ENCODE data around the gene PPP1R17.

GRCh38 chr7:31692451-31692850 is 5.4 kb downstream of the PPP1R17 start:
- TF ChIP-seq CTCF (conservative IDR thresholded peaks at IDR 0.05; ENCODE audit: low read length) (no peak), EZH2phosphoT487 (IDR thresholded peaks at IDR 0.05; ENCODE audit: borderline replicate concordance) (no peak)

Measured in Loucy (cell line).